HG03571 (cell line): ENCODE data around the gene PHYKPL.
"Not testable (repeated sequence)": the region's sequence is repeated elsewhere in the genome, so short reads cannot be mapped to it uniquely, and the experiment has no call there.

Experiments used
- ATAC-seq: cut with Tn5 transposase; IDR thresholded peaks from one replicate; pipeline ENCODE4 v1.9.1; 2021; ENCODE audit not compliant: unreplicated experiment

The PHYKPL gene

DNA sequence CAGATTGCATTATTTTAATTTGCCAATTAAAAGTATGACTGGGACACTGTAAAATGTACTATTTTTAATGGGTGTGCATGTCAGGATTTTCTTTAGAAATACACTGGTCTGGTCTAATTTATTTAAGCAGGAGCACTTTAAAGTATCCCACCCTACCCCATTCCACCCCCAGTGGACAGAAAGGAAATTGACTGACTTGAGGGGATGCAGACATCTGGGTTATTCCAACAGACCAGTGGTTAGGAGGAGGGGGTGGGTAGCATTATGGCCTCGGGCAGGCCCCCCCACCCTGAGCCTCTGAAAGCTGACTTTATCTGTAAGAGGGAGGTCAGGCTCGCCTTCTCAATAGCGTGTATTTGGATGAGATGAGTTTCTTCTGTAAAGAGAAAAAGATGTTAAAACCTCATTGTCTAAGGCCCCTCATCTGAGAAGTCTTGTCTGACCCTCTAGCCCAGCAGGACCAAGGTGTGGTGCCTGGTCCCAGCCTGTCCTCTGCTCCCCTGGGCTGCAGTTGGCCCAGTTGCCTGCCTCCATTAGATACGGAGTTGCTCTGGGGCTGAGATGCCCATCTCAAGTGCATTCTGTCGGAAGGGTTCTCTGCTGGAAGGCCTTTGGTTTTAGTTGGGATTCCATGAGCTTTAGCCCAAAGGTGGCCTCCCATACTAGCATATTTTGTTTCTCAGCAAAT, 23.9 kb downstream of the PHYKPL start:
- no peak for ATAC-seq

DNA sequence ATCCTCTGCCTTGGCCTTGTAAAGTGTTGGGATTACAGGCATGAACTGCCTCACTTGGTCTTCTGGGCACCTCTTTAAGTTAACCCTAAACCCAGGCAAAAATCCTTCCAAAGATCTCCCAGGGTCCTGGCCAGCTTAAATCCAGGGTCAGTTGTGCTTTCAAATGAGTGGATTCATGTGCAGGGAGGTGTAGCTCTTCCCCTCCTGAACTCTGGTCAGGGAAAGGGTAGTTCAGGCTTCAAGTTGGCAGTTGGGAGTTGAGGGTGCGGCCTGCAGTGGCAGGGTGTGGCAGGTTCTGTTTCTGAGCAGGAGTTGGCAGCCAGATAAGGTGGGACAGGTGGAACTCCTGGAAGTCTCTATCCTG, 24.7 kb downstream of the PHYKPL start:
- ATAC-seq, result no peak

DNA sequence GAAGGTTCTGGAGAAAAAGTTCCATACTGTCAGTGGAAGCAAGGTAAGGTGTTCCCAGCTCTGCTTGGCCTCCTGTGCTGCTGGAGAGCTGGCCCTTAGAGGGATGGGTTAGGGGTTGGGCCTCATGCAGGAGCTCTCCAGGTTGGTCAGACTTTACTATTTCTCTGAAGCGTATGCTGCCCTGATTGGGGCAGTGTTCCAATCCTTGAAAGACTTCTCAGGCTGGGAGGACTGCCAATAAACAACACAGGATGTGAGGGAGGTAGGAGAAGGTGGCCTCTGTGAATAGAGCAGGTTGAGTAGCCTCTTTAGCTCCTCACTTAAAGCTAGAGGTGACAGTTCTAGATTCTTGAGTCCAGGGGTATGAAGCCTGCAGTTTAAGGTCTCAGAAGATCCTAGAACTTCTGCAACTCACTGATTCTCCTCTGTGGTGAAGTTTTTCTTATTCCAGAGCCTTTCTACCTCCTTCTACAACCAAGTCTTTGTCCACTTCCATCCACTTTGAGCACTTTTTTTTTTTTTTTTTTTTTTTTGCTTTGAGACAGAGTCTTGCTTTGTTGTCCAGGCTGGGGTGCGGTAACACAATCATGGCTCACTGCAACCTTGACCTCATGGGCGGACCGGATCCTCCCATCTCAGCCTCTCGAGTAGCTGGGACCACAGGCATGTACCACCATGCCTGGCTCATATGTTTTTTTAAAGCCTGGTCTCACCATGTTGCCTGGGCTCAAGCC, 25.3 kb downstream of the PHYKPL start:
- ATAC-seq, result no peak

DNA sequence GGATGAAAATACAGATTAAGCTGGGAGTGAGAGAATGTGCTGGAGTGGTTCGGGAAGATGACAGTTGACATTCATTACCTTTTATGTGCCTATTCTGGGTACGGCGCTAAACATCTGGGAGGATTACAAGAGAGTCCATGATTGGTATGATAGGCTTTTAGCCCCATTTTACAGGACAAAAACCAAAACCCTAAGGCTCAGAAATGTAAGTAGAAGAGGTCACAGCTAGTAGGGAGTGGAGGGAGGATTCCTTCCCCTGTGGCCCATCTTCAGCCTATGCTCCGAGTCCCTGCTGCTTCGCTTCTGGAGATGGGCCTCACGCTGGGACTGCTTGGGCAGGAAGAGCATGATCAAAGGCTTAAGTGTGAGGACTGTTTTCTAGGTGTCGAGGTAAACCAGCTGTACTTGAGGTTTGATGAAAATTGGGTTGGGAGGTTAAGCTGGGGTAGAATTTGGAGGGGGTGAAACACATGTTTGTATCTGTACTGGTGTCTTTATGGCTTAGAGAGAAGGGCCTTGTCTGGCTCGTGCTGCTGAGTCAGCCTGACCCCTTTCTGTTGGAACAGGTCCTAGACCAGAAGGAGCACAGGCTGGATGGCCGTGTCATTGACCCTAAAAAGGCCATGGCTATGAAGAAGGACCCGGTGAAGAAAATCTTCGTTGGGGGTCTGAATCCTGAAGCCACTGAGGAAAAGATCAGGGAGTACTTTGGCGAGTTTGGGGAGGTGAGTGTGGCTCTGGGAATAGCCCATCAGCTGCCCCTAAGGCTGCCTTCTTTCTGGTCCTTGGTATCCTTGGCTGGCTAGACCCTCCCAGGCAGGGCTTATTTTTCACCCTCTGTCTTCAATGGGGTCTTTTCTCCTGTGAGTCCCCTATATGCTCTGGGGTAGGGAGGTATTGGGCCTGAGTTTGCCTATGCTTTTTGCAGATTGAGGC, 26.2 kb downstream of the PHYKPL start:
- no peak for ATAC-seq

DNA sequence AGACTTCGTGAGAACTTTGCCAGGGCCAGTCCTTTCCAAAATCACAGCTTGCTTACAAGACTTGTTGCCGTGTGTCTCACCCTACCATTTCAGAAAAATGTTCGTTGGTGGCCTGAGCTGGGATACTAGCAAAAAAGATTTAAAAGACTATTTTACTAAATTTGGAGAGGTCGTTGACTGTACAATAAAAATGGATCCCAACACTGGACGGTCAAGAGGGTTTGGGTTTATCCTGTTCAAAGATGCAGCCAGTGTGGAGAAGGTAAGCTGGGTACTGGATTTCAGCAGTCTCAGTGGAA, 26.9 kb downstream of the PHYKPL start:
- no peak for ATAC-seq

DNA sequence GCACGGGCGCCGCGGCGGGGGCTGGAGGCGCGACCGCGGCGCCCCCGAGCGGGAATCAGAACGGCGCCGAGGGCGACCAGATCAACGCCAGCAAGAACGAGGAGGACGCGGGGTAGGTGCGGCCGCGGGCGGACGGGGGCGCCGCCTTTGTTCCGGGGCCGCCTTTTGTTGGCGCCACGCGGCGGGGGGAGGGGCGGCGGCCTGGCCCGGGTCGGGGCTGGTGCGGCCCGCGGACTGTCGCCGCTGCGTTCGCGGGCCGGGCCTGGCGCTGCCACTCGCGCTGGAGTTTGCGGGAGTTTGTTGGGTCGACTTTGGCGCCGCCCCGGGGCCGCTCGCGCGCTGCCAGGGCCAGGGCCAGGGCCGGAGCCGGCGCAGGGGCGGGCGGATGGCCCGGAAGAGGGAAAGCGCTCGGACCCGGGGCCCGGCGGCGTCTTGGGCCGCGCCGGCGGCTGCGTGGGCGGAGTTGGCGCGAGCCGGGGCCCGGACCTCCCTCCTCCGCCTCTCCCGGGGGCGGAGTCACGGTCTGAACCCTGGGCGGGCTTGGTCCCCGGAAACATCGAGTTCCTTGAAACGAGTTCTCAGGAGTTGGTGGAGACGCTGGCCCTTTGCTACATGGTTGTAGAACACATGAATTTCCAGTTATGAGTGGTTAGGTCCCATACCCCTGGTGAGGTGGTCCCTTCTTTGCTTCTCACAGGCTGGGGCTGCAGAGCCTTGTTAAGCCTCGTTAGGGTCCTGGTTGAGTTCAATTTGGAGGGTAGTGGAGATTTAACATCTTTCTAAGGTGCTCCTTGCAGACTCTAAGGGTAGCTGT, 27.5 kb downstream of the PHYKPL start:
- ATAC-seq, result peak; percentile 48

DNA sequence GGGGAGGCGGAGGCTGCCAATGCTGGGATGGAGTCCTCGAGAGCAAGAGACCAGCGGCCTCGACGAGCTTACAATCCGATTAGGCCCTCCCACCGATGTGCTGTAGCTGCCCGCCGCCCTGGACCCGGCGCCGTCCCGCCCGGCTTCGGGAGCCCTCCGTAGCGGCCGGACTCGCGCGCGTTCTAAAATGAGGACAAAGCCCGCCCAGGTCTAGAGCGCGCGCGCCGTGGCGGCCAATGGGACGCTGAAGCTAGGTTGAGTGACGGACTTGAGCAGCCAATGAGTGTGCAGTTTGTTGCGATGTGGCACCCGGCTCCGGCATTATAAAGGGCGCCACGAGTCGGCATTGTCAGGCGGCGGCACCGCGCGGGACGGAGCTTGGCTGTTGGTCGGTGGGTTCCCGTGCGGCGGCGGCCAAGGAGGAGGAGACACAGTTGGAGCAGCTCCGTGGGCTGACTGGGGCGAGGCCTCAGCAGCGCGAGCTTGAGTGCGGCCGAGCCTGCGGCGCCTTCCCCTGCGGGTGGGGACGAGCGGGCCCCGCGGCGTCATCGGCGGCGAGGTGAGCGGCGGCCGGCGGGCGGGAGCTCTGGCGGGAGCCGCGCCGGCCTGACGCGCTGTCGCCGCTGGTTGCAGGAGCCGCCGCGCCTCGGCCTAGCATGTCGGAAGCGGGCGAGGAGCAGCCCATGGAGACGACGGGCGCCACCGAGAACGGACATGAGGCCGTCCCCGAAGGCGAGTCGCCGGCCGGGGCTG, 28.2 kb downstream of the PHYKPL start, which contains the start of gene HNRNPAB:
Gene HNRNPAB, plus strand, starts transcription at position 352 of the 753 bp plus-strand sequence. Its CDS starts 305 bp downstream, at position 657.
- peak; percentile 76 for ATAC-seq

DNA sequence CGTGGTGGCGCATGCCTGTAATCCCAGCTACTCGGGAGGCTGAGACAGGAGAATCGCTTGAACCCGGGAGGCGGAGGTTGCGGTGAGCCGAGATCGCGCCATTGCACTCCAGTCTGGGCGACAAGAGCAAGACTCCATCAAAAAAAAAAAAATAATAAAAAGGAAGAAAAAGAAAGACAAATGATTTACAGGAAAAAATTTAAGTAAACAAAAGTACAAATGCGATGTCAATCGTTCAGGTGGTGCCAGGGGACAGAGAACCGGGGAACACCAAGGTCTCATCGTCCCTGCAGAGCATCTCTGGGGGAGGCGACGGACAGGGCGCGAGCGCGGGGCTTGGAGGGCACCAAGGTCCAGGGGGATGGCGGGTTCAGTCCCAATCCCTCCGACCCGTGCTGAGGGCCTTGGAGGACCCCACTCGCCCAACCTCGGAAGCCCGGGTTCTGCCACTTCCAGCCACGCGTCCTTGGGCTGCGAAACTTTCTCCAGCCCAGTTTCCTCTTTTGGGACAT, 28.9 kb downstream of the PHYKPL start:
- no peak for ATAC-seq

DNA sequence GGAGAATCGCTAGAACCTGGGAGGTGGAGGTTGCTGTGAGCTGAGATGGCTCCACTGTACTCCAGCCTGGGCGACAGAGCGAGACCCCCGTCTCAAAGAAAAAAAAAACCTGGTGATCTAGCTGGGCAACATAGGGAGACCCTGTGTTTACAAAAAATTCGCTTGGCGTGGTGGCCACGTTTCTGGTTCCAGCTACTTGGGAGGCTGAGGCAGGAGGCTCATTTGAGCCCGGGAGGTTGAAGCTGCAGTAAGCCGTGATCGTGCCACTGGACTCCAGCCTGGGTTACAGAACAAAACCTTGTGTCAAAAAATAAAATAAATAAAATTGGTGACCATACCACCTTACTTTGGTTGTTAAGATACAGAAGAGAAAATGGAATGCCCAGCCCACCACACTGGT, 30.1 kb downstream of the PHYKPL start:
- ATAC-seq, result no peak

DNA sequence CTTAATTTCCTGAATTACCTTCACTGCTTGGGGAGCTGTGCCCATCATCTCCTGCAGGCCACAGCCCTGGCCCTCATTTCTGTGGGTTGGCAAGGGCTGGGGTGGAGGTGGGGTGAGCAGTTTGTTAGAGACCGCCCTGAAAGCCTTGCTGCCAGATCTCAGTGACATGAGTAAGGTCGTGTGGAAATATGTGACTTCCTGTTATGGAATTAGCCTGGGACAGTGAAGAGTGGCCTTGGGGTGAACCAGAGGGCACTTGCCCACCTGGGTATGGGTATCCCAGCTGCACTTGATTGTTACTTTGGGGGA, 30.7 kb downstream of the PHYKPL start:
- no peak for ATAC-seq

DNA sequence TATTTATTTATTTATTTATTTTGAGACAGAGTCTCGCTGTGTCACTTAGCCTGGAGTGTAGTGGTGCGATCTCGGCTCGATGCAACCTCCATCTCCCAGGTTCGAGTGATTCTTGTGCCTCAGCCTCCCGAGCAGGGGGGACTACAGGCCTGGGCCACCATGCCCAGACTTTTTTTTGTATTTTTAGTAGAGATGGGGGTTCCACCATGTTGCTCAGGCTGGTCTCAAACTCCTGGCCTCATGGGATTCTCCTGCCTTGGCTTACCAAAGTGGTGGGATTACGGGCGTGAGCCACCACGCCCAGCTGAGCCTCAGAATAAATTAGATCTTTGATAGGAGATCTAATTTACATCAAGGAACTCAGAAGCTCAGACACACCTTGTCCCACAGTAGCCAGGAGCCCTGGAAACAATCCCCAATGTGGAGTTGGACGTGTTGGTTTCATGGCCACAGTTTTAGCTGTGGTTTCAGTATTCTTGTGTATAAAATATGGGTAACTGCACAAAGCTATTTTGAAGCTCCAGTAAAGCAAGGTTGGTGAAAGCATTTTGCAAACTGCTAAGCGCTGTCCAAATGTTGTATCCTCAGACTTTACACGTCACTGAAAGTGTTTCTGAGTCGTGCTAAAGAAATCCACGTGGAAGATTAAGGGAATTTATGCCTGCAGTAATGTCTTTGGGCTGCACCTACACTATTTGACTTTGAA, 31.2 kb downstream of the PHYKPL start:
- no peak for ATAC-seq

DNA sequence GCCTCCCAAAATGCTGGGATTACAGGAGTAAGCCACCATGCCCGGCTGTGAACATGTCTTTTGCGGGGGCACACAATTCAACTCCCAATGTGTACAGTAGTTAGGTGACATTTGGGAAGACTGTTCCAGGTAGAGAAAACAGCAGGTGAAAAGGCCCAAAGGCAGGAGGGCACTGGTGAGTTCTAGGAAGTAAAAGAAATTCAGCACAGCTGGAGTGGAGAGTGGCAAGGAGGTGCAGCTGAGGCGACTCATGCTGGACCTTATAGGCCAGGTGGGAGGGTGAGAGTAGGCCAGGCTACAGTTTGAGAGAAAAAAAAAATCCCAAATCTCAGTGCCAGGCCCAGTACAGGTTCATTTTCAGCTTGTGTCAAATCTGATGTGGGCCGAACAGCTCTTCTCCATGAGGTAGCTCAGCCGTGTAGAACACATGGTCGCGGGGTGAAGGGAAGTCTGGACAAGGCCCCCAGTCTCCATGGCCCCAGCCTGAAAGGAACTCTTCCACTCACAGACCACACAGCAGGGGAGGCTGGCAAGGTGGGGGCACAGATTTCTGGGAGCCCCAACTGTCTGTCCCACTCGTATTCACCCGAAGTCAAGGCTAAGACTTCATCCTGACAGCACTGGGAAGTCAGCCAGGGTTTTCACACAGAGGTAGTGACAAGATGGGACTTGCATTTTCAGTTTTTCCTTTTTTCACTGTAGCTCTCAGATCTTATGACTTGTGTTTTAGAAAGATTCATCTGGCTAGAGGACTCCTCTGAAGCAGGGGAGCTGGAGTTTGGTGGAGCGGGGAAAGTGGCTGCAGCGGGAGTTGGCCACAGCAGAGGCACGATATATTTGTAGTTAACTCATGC, 32.8 kb downstream of the PHYKPL start:
- no peak for ATAC-seq

DNA sequence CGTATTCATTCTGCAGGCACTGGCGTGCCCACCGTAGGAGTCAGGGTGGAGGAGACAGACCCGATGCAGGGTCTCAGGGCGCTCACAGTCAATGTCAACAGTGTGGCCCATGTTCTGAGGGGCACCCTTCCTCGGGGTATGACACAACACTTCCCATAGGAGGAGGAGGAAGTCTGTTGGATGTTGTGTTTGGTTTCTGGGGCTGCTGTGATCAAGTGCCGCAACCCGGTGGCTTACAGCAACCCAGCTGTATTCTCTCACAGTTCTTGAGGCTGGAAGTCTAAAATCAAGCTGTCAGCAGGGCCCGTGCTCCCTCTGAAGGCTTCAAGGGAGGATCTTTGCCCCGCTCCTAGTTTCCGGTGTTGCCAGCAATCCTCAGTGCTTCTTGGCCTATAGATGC, 33.9 kb downstream of the PHYKPL start:
- no peak for ATAC-seq

DNA sequence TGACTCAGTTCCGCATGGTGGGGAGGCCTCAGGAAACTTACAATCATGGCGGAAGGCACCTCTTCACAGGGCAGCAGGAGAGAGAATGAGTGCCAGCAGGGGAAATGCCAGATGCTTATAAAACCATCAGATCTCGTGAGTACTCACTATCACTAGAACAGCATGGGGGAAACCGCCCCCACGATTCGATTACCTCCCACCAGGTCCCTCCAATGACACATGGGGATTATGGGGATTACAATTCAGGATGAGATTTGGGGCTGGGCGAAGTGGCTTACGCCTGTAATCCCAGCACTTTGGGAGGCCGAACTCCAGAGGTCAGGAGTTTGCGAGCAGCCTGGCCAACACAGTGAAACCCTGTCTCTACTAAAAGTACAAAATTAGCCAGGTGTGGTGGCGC, 34.5 kb downstream of the PHYKPL start:
- ATAC-seq, result not testable (repeated sequence)

DNA sequence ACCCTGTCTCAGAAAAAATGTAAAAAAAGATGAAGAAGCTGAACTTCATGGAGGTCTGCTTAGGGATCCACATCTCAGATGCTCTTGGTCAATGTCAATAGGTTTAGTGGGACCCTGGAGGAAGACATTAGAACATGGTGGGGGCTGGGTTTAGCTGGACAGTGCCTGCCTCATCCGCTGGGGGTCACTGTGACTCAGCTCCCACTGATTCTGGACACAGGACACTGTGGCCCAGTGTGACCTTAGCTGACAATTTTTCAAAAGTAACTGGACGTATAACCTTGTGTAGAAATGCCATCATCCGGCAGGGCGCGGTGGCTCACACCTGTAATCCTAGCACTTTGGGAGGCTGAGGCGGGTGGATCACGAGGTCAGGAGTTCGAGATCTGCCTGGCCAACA, 35.6 kb downstream of the PHYKPL start:
- no peak for ATAC-seq

DNA sequence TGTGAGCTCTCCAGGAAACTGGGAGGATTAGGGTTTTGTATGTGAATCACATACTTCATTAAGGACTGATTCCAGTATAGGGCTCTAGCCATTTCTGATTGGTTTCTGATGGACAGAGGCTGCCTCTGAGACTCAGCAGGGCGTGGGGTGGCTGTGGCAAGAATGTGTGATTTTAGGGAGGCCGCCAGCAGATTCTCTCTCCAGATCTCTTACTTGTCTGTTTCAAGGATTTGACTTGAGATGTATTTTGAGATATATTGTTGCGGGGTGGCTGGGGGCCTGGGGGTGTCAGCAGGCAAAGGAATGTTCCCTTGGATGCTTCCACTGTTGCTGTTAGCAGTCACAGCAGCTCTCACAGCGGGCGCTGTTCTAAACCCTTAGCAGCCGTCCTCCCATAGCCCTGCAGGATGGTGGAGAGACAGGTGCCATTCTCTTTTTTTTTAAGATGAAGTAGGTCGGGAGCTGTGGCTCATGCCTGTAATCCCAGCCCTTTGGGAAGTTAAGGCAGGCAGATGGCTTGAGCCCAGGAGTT, 36.3 kb downstream of the PHYKPL start:
- no peak for ATAC-seq

DNA sequence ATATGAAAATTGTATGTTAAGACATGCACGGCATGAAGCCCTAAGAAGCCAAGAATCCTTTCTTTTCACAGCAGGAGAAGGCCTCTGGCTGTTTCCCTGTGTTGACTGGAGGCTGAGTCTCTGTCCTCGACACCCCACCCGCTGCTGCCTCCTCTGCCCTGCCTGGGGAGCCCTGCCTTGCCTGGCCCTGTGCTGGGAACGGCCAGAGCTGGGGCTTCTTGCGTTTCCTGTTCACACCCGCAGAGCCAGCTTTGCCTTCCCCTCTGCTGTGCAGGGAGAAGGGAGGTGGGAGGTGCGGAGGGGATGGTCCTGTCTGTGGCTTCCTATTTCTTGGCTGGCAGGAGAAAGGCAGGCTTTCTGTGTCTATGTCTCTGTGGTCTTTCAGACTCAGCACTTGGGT, 38.6 kb downstream of the PHYKPL start:
- no peak for ATAC-seq

DNA sequence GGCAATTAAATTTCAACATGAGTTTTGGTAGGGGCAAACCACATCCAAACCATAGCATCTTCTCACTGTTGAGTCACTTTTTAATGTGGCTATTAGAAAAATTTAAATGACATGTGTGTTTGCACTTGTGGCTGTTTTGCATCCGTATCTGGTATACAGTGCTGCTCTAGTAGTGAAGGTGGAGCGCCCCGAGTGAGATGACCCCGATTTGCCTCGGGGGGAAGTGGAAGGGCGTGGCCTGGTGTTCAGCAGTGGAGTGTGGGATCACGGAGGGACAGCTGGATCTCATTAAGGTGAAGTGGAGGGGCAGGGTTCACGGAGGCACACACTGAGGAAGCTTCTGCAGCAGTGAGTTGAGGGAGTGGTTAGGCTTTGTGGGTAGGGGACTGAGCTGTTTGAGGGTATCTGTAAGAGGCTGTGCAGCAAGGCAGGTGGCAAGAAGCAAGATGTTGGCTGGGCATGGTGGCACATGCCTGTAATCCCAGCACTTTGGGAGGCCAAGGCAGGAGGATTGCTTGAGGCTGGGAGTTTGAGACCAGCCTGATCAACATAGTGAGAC, 39.3 kb downstream of the PHYKPL start:
- ATAC-seq, result no peak
